ENCODE results near the gene SEMA4C.

The SEMA4C gene

DNA sequence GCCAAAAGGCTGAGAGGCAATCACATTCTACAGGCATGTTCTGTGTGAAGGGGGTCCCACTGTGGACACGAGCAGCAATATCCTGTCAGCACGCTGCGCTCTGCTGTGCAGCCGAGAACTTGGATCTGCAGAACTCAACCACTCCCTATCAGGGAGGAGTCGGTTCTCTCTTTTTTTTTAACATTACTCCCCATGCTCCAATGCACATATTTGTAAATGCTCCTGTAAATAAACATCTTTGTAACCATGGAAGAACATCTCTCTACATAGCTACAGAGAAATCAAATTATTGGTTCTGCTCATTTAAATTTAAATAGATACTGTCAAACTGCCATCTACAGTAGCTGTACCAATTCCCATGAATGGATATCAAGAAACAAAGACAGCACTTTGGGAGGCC, 23.1 kb downstream of the SEMA4C start:
- DNase-seq (ENCODE audit: low read depth in 2 of 2, low spot score in 1 of 2): no peak

- no peak for DNase-seq (ENCODE audit: low read depth in 2 of 2, low spot score in 1 of 2)
Observed at GRCh38 chr2:96844405-96844808, 25.5 kb downstream of the SEMA4C start.

- DNase-seq (ENCODE audit: low read depth in 2 of 2, low spot score in 1 of 2): no peak
Observed at GRCh38 chr2:96843538-96844268, 26.2 kb downstream of the SEMA4C start, which contains the start of gene ANKRD23. TSS of gene ANKRD23 (minus strand) at chr2:96844021. CDS start at chr2:96843992, 29 bp downstream.

DNA sequence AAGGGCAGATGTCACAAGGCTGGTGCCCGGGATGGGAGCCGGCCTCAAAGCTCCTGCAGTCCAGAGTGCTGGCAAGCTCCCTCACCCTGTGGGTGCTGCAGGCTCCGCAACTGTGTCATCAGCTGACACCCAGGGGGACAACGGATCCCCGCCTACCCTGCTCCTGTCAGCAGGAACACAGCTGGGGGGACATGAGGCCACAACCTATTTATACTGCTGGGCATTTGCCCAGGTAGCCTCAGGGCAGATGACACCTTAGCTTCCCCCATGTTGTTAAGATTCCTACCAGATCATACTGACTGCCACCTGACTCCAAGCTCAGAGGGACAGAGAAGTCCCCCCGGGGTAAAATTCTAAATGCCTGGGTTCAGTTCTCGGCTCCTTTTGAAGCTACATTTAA, 27.3 kb downstream of the SEMA4C start:
- no peak for DNase-seq (ENCODE audit: low read depth in 2 of 2, low spot score in 1 of 2)

GRCh38 chr2:96841701-96842495, 28.0 kb downstream of the SEMA4C start:
- DNase-seq (ENCODE audit: low read depth in 2 of 2, low spot score in 1 of 2): no peak

GRCh38 chr2:96839875-96840850, 29.7 kb downstream of the SEMA4C start:
- no peak for DNase-seq (ENCODE audit: low read depth in 2 of 2, low spot score in 1 of 2)

GRCh38 chr2:96839293-96839874, 30.5 kb downstream of the SEMA4C start:
- peak; percentile 46 to 55 for DNase-seq (ENCODE audit: low read depth in 2 of 2, low spot score in 1 of 2)

DNA sequence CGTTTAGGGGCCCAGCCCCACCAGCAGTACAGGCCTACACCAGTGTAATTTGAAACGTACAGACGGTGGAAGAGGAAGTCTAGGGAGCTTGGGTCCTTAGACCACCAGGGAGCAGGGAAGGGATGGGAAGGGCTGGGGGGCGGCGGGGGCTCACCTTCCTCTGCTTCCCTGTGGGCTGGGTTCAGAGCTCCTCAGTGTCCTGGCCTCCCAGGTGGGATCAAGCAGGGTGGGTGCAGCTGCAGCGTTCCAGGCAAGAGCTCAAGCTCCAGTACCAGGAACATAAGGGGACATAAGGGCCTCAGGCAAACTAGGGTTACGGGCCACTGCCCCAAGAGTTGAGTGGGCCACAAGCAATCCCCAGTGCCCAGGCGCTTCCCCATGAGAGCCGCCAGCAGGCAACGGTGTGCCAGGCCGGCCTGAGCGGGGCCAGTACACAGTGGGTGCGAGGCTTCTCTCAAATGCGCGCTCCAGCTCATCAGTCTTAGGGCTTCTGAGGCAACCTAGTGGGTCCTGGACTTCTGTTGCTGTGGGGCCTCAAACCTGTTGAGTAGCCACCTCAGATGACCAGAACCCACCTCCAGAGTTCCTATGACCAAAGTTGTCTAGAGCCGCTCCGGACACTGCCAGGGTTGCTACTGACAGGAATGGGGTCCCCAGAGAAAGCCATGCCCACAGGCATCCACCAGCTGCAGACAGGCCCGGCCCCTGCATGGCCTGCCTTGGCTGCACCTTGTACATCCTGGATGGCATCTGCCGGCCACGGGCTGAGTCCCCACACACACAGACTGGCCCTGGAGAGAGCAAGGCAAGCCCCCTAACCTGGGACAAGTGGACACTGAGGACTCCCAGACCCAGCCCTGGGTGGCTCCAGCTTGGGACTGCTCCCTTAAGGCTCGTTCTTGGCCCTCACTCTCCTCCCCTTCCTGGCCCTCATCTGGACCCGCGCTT, 31.3 kb downstream of the SEMA4C start:
- no peak for DNase-seq (ENCODE audit: low read depth in 2 of 2, low spot score in 1 of 2)

DNA sequence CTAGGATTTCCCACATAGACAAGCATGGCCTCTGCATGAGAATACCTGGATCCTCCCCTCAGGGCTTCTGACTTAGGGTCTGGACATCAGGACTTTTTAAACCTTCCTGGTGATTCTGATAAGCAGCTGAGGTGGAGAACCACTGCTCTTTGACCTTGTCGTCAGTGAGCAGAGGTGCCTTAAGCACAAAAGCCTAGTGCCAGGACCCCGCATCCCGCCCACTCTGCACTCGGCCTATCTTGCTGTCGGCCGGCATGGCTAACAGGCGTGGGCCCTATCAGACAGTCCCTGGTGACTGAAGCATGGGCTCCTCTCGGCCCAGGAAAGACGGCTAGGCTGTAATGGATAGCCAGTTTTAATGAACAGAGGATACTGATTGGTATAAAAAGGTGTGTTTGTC, 32.3 kb downstream of the SEMA4C start:
- DNase-seq (ENCODE audit: low read depth in 2 of 2, low spot score in 1 of 2): no peak

DNA sequence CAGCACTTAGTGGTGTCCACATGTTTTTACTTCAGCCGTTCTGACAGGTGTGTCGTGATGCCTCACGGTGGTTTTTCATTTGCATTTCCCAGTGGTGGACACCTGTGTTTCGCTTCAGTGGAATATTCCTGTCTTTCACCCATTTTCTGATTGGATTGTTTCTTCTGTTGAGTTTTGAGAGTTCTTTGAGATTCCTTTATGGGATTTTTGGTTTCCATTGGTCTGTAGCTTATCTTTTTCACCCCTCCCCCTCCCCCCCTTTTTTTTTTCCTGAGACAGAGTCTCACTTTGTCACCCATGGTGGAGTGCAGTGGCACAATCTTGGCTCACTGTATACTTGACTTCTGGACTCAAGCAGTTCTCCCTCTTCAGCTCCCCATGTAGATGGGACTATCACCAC, 34.0 kb downstream of the SEMA4C start:
- DNase-seq (ENCODE audit: low read depth in 2 of 2, low spot score in 1 of 2): no peak

- no peak for DNase-seq (ENCODE audit: low read depth in 2 of 2, low spot score in 1 of 2)
Observed at GRCh38 chr2:96832754-96833507, 36.9 kb downstream of the SEMA4C start.

- DNase-seq (ENCODE audit: low read depth in 2 of 2, low spot score in 1 of 2): no peak
Observed at GRCh38 chr2:96832408-96832753, 37.5 kb downstream of the SEMA4C start.

DNA sequence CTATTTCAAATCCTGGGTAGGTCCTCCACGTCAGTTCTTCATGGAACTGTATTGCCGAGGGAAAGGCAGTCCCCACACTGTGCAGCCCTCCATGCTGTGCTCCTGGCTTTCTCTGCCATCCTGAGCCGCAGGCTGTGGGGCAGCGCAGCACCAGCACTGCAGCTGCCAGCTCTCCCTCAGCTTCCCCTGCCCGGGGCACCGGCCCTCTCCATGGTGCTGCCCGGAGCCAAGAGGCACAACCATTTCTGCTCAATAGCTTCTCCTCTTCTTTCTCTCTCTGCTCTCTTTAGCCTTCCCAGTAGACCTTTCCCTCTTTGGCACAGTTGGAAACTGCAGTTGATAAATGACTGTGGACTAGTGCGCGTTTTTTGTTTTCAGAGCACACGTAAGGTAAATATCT, 38.2 kb downstream of the SEMA4C start:
- no peak for DNase-seq (ENCODE audit: low read depth in 2 of 2, low spot score in 1 of 2)

- DNase-seq (ENCODE audit: low read depth in 2 of 2, low spot score in 1 of 2): no peak
Observed at GRCh38 chr2:96830044-96830562, 39.8 kb downstream of the SEMA4C start.

- DNase-seq (ENCODE audit: low read depth in 2 of 2, low spot score in 1 of 2): no peak
Observed at GRCh38 chr2:96828874-96829273, 41.0 kb downstream of the SEMA4C start.

GRCh38 chr2:96828436-96828835, 41.4 kb downstream of the SEMA4C start:
- DNase-seq (ENCODE audit: low read depth in 2 of 2, low spot score in 1 of 2): no peak

GRCh38 chr2:96826546-96827278, 43.2 kb downstream of the SEMA4C start:
- no peak for DNase-seq (ENCODE audit: low read depth in 2 of 2, low spot score in 1 of 2)

DNA sequence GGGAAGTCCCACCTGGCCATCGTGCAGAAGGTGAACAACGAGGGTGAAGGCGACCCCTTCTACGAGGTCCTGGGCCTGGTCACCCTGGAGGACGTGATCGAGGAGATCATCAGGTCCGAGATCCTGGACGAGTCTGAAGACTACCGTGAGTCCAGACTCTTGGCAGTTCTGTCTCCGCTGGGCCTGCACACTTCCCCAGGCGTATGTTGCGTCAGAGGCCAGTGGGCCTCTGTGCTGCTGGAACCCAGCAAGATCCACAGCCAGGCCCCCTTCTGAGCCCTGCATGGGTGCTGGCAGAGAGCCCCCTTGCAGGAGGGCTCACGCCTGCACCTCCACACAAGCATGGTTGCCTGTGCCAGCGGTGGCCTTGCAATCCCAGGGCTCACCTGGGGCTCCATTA, 44.8 kb downstream of the SEMA4C start:
- no peak for DNase-seq (ENCODE audit: low read depth in 2 of 2, low spot score in 1 of 2)
